Activated naive CD8-positive, alpha-beta T cell treated with anti-CD3 and anti-CD28 coated beads, Interleukin-2, amount 50 U/mL, for 24 hours (primary cell): ENCODE results near the gene ZNF536.

Experiments used
- ATAC-seq: fragments of 150-1000 bp; cut with Tn5 transposase; one replicate; pipeline ENCODE4 v1.10.0; 2021
- DNase-seq: peaks from one replicate; pipeline ENCODE4 v3.0.0; 2021
- H3K27ac Mint-ChIP-seq: one replicate; pipeline ENCODE4 v1.8.0; 2021; ENCODE audit warnings: mild to moderate bottlenecking, mixed read lengths
- H3K27me3 Mint-ChIP-seq: one replicate; pipeline ENCODE4 v1.8.0; 2021; ENCODE audit warnings: mixed read lengths
- H3K36me3 Mint-ChIP-seq: one replicate; pipeline ENCODE4 v1.8.0; 2021; ENCODE audit warnings: low read depth, mixed read lengths
- H3K4me1 Mint-ChIP-seq: one replicate; pipeline ENCODE4 v1.8.0; 2021; ENCODE audit warnings: mixed read lengths
- H3K4me3 Mint-ChIP-seq: one replicate; pipeline ENCODE4 v1.8.0; 2021; ENCODE audit warnings: mild to moderate bottlenecking, moderate library complexity, mixed read lengths
- H3K9me3 Mint-ChIP-seq: one replicate; pipeline ENCODE4 v1.8.0; 2021; ENCODE audit warnings: mixed read lengths

ZNF536 gene

GRCh38 chr19:30552593-30552992 is 180.4 kb downstream of the ZNF536 start:
- peaks cover 2% of the 10 kb centered on the region for H3K27me3 Mint-ChIP-seq
- no peak overlapping the region for H3K4me3 Mint-ChIP-seq
- DNase-seq (no peak), ATAC-seq (no peak)
- no peaks in the 10 kb centered on the region for H3K36me3 Mint-ChIP-seq
- no peaks in the 10 kb centered on the region for H3K9me3 Mint-ChIP-seq
- no peak overlapping the region for H3K27ac Mint-ChIP-seq
- no peaks in the 10 kb centered on the region for H3K4me1 Mint-ChIP-seq

GRCh38 chr19:30555075-30555790 is 183.0 kb downstream of the ZNF536 start:
- Mint-ChIP-seq H3K9me3 (no peaks in the 10 kb centered on the region), H3K4me3 (no peak overlapping the region), H3K4me1 (no peaks in the 10 kb centered on the region), H3K27me3 (no peaks in the 10 kb centered on the region), H3K27ac (no peak overlapping the region), H3K36me3 (no peaks in the 10 kb centered on the region)
- DNase-seq (no peak), ATAC-seq (no peak)

- H3K27me3 Mint-ChIP-seq, result no peaks in the 10 kb centered on the region
- H3K27ac Mint-ChIP-seq, result no peak overlapping the region
- H3K36me3 Mint-ChIP-seq, result no peaks in the 10 kb centered on the region
- ATAC-seq (no peak), DNase-seq (no peak)
- H3K4me1 Mint-ChIP-seq, result no peaks in the 10 kb centered on the region
- H3K9me3 Mint-ChIP-seq, result no peaks in the 10 kb centered on the region
- no peak overlapping the region for H3K4me3 Mint-ChIP-seq
Observed at GRCh38 chr19:30555791-30556110, 183.6 kb downstream of the ZNF536 start.

GRCh38 chr19:30556230-30556711 is 184.1 kb downstream of the ZNF536 start:
- Mint-ChIP-seq H3K9me3 (no peaks in the 10 kb centered on the region), H3K4me3 (no peak overlapping the region), H3K36me3 (no peaks in the 10 kb centered on the region), H3K27me3 (no peaks in the 10 kb centered on the region), H3K27ac (no peak overlapping the region), H3K4me1 (no peaks in the 10 kb centered on the region)
- DNase-seq, result no peak
- ATAC-seq, result no peak

GRCh38 chr19:30557212-30557611 is 185.0 kb downstream of the ZNF536 start:
- H3K4me3 Mint-ChIP-seq, result no peak overlapping the region
- H3K36me3 Mint-ChIP-seq, result no peaks in the 10 kb centered on the region
- DNase-seq (no peak), ATAC-seq (no peak)
- H3K9me3 Mint-ChIP-seq, result no peaks in the 10 kb centered on the region
- H3K4me1 Mint-ChIP-seq, result no peaks in the 10 kb centered on the region
- H3K27ac Mint-ChIP-seq, result no peak overlapping the region
- no peaks in the 10 kb centered on the region for H3K27me3 Mint-ChIP-seq

GRCh38 chr19:30557927-30558557 is 185.9 kb downstream of the ZNF536 start:
- Mint-ChIP-seq H3K27ac (no peak overlapping the region), H3K9me3 (no peaks in the 10 kb centered on the region), H3K36me3 (no peaks in the 10 kb centered on the region), H3K27me3 (no peaks in the 10 kb centered on the region), H3K4me1 (no peaks in the 10 kb centered on the region), H3K4me3 (no peak overlapping the region)
- DNase-seq, result no peak
- no peak for ATAC-seq

GRCh38 chr19:30558793-30559192 is 186.6 kb downstream of the ZNF536 start:
- DNase-seq (no peak), ATAC-seq (no peak)
- Mint-ChIP-seq H3K27ac (no peak overlapping the region), H3K9me3 (no peaks in the 10 kb centered on the region), H3K36me3 (no peaks in the 10 kb centered on the region), H3K27me3 (no peaks in the 10 kb centered on the region), H3K4me3 (no peak overlapping the region), H3K4me1 (no peaks in the 10 kb centered on the region)

GRCh38 chr19:30559446-30559845 is 187.3 kb downstream of the ZNF536 start:
- no peaks in the 10 kb centered on the region for H3K4me1 Mint-ChIP-seq
- H3K9me3 Mint-ChIP-seq, result no peaks in the 10 kb centered on the region
- no peaks in the 10 kb centered on the region for H3K27me3 Mint-ChIP-seq
- H3K27ac Mint-ChIP-seq, result no peak overlapping the region
- DNase-seq (no peak), ATAC-seq (no peak)
- H3K36me3 Mint-ChIP-seq, result no peaks in the 10 kb centered on the region
- no peak overlapping the region for H3K4me3 Mint-ChIP-seq

- no peak overlapping the region for H3K4me3 Mint-ChIP-seq
- no peak for ATAC-seq
Observed at GRCh38 chr19:30562981-30563380, 190.8 kb downstream of the ZNF536 start.

GRCh38 chr19:30563691-30564090 is 191.5 kb downstream of the ZNF536 start:
- ATAC-seq, result no peak
- H3K27me3 Mint-ChIP-seq, result no peaks in the 10 kb centered on the region
- H3K27ac Mint-ChIP-seq, result no peak overlapping the region
- no peaks in the 10 kb centered on the region for H3K9me3 Mint-ChIP-seq
- H3K4me3 Mint-ChIP-seq, result no peak overlapping the region
- no peak for DNase-seq
- no peaks in the 10 kb centered on the region for H3K36me3 Mint-ChIP-seq
- H3K4me1 Mint-ChIP-seq, result no peaks in the 10 kb centered on the region

More at GRCh38 chr19:30562981-30563380, 190.8 kb downstream of the ZNF536 start:
- no peak for DNase-seq
- Mint-ChIP-seq H3K9me3 (no peaks in the 10 kb centered on the region), H3K36me3 (no peaks in the 10 kb centered on the region), H3K27me3 (no peaks in the 10 kb centered on the region), H3K4me1 (no peaks in the 10 kb centered on the region), H3K27ac (no peak overlapping the region)

- Mint-ChIP-seq H3K4me3 (no peak overlapping the region), H3K9me3 (no peaks in the 10 kb centered on the region), H3K4me1 (no peaks in the 10 kb centered on the region), H3K36me3 (no peaks in the 10 kb centered on the region), H3K27me3 (no peaks in the 10 kb centered on the region), H3K27ac (no peak overlapping the region)
- DNase-seq, result no peak
- no peak for ATAC-seq
Observed at GRCh38 chr19:30564551-30565011, 192.4 kb downstream of the ZNF536 start.

- H3K4me3 Mint-ChIP-seq, result no peak overlapping the region
- H3K27me3 Mint-ChIP-seq, result no peaks in the 10 kb centered on the region
- DNase-seq (no peak), ATAC-seq (no peak)
- no peaks in the 10 kb centered on the region for H3K9me3 Mint-ChIP-seq
- no peaks in the 10 kb centered on the region for H3K36me3 Mint-ChIP-seq
- no peak overlapping the region for H3K27ac Mint-ChIP-seq
- H3K4me1 Mint-ChIP-seq, result no peaks in the 10 kb centered on the region
Observed at GRCh38 chr19:30565636-30566035, 193.5 kb downstream of the ZNF536 start.

- H3K9me3 Mint-ChIP-seq, result no peaks in the 10 kb centered on the region
- no peak overlapping the region for H3K4me3 Mint-ChIP-seq
- H3K36me3 Mint-ChIP-seq, result no peaks in the 10 kb centered on the region
- no peak overlapping the region for H3K27ac Mint-ChIP-seq
- no peak for ATAC-seq
- no peaks in the 10 kb centered on the region for H3K4me1 Mint-ChIP-seq
- no peaks in the 10 kb centered on the region for H3K27me3 Mint-ChIP-seq
- no peak for DNase-seq
Observed at GRCh38 chr19:30566681-30567420, 194.7 kb downstream of the ZNF536 start.

- H3K4me3 Mint-ChIP-seq, result no peak overlapping the region
- no peak overlapping the region for H3K27ac Mint-ChIP-seq
- H3K4me1 Mint-ChIP-seq, result no peaks in the 10 kb centered on the region
- H3K9me3 Mint-ChIP-seq, result no peaks in the 10 kb centered on the region
- H3K27me3 Mint-ChIP-seq, result no peaks in the 10 kb centered on the region
- DNase-seq (no peak), ATAC-seq (no peak)
- H3K36me3 Mint-ChIP-seq, result no peaks in the 10 kb centered on the region
Observed at GRCh38 chr19:30567536-30568232, 195.5 kb downstream of the ZNF536 start.
